Liver (tissue), 9 donors: ENCODE results near the gene NEIL3. TPM values are rescaled to one million over a fixed set of nuclear protein-coding genes. Genes with fewer than 3 reads are reported as not detected.

Experiments
- DNase-seq: peaks from one replicate; pipeline ENCODE4 v3.0.0-alpha.2; 2017; ENCODE audit warnings: low spot score
- H3K27ac ChIP-seq, 2 donors: one replicate each; pipeline ENCODE4 v1.7.0; 2013; ENCODE audit warnings: inconsistent platforms in 2 of 2, low read length in 2 of 2, control low read depth in 1 of 2, low read depth in 1 of 2, mild to moderate bottlenecking in 1 of 2
- H3K27me3 ChIP-seq, 4 donors: one replicate each; pipeline versions ENCODE4 v1.6.1 to v1.7.0; 2013; ENCODE audit warnings: low read length in 3 of 4, inconsistent platforms in 1 of 4, mild to moderate bottlenecking in 1 of 4, moderate library complexity in 1 of 4; ENCODE audit not compliant: control insufficient read depth in 4 of 4, insufficient read depth in 4 of 4
- H3K36me3 ChIP-seq, 4 donors: one replicate each; pipeline versions ENCODE4 v1.6.1 to v1.7.0; 2013; ENCODE audit warnings: low read length in 3 of 4, mild to moderate bottlenecking in 3 of 4, low read depth in 1 of 4, moderate library complexity in 1 of 4; ENCODE audit not compliant: control insufficient read depth in 4 of 4, insufficient read depth in 3 of 4
- H3K4me1 ChIP-seq, 4 donors: one replicate each; pipeline versions ENCODE4 v1.6.1 to v1.7.0; 2013; ENCODE audit warnings: low read length in 3 of 4, mild to moderate bottlenecking in 3 of 4, moderate library complexity in 1 of 4; ENCODE audit not compliant: control insufficient read depth in 4 of 4, insufficient read depth in 4 of 4
- H3K4me3 ChIP-seq, 3 donors: one replicate each; pipeline versions ENCODE4 v1.6.1 to v1.7.0; 2013; ENCODE audit warnings: low read length in 3 of 3, control low read depth in 1 of 3, low read depth in 1 of 3, mild to moderate bottlenecking in 1 of 3
- H3K9ac ChIP-seq, 2 donors: one replicate each; pipeline ENCODE4 v1.7.0; 2013; ENCODE audit warnings: low read length in 2 of 2, mild to moderate bottlenecking in 2 of 2, moderate library complexity in 2 of 2, control low read depth in 1 of 2, low read depth in 1 of 2
- H3K9me3 ChIP-seq, 4 donors: one replicate each; pipeline versions ENCODE4 v1.6.1 to v1.7.0; 2013; ENCODE audit warnings: low read length in 3 of 4; ENCODE audit not compliant: control insufficient read depth in 4 of 4
- FOXA2 ChIP-seq: IDR thresholded peaks from 2 replicates; pipeline ENCODE4 v1.6.1; 2016; ENCODE audit warnings: antibody characterized with exemption
- GABPA ChIP-seq, 2 donors: IDR thresholded peaks in 1 of 2; conservative IDR thresholded peaks in 1 of 2; 2 replicates each; pipeline ENCODE4 v1.6.1; 2016; ENCODE audit warnings: antibody characterized with exemption in 2 of 2, mild to moderate bottlenecking in 1 of 2, moderate library complexity in 1 of 2
- HNF4A ChIP-seq, 2 donors: conservative IDR thresholded peaks; 2 replicates each; pipeline ENCODE4 v1.6.1; 2016; ENCODE audit warnings: antibody characterized with exemption in 2 of 2, mild to moderate bottlenecking in 2 of 2
- HNF4G ChIP-seq: IDR thresholded peaks from 2 replicates; pipeline ENCODE4 v1.6.1; 2016; ENCODE audit warnings: antibody characterized with exemption
- JUND ChIP-seq, 2 donors: IDR thresholded peaks; 2 replicates each; pipeline ENCODE4 v1.6.1; 2016; ENCODE audit warnings: antibody characterized with exemption in 2 of 2
- NR2F2 ChIP-seq: IDR thresholded peaks from 2 replicates; pipeline ENCODE4 v1.6.1; 2016; ENCODE audit warnings: antibody characterized with exemption
- RXRA ChIP-seq, 2 donors: IDR thresholded peaks; 2 replicates each; pipeline ENCODE4 v1.6.1; 2017 to 2018; ENCODE audit warnings: antibody characterized with exemption in 2 of 2, mild to moderate bottlenecking in 1 of 2
- SP1 ChIP-seq: IDR thresholded peaks from 2 replicates; pipeline ENCODE4 v1.6.1; 2018; ENCODE audit warnings: antibody characterized with exemption, mild to moderate bottlenecking
- YY1 ChIP-seq: IDR thresholded peaks from 2 replicates; pipeline ENCODE4 v1.6.1; 2016; ENCODE audit warnings: antibody characterized with exemption, mild to moderate bottlenecking
- WGBS: extraction: QIAGEN DNeasy Blood & Tissue Kit; methylation state at CpG from one replicate; pipeline ENCODE4 v1.1.7; 2013; 5-methylcytosine and 5-hydroxymethylcytosine counted together
- polyA plus RNA-seq, 2 donors: library from polyadenylated mRNA; stranded (reverse) in 1 of 2; unstranded in 1 of 2; fragments of 200-250 nt in 1 of 2; fragments of >200 nt in 1 of 2; fragmentation: Nextera tagmentation in 1 of 2; extraction: Ambion mirVana in 1 of 2; gene quantifications; one replicate each; pipeline versions ENCODE4 v1.2.1 to v1.2.3, GENCODE V29; 2013 to 2015
- total RNA-seq, 2 donors: library from RNA; depleted of rRNA; stranded (reverse); fragments of >200 nt; gene quantifications; one replicate each; pipeline ENCODE4 v1.2.3, GENCODE V29; 2014
- TF ChIP-seq, protein P1 (sequence below): IDR thresholded peaks from 2 replicates; pipeline ENCODE4 v1.6.1; 2016; ENCODE audit warnings: antibody characterized with exemption
- TF ChIP-seq, protein P2 (sequence below): IDR thresholded peaks from 2 replicates; pipeline ENCODE4 v1.6.1; 2016; ENCODE audit warnings: antibody characterized with exemption
- TF ChIP-seq, protein P3 (sequence below): IDR thresholded peaks from 2 replicates; pipeline ENCODE4 v1.6.1; 2016; ENCODE audit warnings: antibody characterized with exemption
- TF ChIP-seq, protein P4 (sequence below): IDR thresholded peaks from 2 replicates; pipeline ENCODE4 v1.6.1; 2016; ENCODE audit warnings: antibody characterized with exemption, mild to moderate bottlenecking
- donor health status: healthy.
- donor health status: healthy.
- donor health status: healthy.
- donor health status: healthy.
- donor health status: healthy.

NEIL3 gene, protein sequence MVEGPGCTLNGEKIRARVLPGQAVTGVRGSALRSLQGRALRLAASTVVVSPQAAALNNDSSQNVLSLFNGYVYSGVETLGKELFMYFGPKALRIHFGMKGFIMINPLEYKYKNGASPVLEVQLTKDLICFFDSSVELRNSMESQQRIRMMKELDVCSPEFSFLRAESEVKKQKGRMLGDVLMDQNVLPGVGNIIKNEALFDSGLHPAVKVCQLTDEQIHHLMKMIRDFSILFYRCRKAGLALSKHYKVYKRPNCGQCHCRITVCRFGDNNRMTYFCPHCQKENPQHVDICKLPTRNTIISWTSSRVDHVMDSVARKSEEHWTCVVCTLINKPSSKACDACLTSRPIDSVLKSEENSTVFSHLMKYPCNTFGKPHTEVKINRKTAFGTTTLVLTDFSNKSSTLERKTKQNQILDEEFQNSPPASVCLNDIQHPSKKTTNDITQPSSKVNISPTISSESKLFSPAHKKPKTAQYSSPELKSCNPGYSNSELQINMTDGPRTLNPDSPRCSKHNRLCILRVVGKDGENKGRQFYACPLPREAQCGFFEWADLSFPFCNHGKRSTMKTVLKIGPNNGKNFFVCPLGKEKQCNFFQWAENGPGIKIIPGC
- total RNA-seq (10 to 100 TPM in 1 of 2 donors, under 1 TPM in 1; 0.08 to 11.0 TPM), polyA plus RNA-seq (under 1 TPM; 0.07 to 0.29 TPM)

DNA sequence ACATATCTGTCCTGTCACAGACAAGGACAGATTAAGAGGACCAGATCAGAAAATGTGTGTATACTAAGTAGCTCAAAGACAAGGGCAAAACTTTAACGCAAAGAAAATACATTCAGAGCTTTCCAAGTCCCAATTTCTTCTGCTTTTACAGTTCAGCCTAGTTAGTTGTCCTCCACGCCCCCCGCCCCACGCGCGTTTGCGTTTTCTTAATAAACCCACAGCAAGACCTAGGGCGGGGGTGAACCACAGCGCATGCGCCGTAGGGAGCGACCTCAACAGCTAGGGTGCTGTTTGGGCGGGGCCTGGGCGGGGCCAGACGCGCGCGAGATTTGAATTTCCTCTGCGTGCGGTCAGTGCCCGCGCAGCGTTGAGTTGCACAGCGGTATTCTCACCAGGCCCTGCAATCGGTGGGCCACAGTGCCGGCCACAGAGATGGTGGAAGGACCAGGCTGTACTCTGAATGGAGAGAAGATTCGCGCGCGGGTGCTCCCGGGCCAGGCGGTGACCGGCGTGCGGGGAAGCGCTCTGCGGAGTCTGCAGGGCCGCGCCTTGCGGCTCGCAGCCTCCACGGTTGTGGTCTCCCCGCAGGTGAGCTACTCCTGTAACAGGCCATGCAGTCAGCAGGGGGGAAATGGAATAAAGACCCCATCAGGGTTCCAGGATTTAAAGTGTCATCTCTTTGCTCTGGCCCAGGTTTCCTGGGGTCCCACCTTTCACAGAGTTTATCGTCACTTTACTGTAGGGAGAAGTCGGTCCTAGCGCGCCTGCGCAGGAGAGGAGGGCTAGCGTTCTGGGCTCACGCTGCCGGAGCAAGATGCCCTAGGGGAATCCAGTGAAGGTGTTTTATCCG, at the start of gene NEIL3:
TSS of gene NEIL3 (plus strand) at position 353 of the 850 bp plus-strand sequence. CDS start at position 433, 80 bp downstream.
- peak within 1 kb of the TSS; percentile 58 to 70 (median 64) for H3K4me3 ChIP-seq
- H3K9ac ChIP-seq: no peak within 1 kb of the TSS
- no peaks in the 10 kb centered on the region for H3K27me3 ChIP-seq
- H3K9me3 ChIP-seq: no peaks in the 10 kb centered on the region
- peak; percentile 99 for DNase-seq
- 2% methylated on average over 52 of the region's 52 CpGs for WGBS
- TF ChIP-seq SP1 (no peak), FOXA2 (no peak), JUND (IDR thresholded peaks at IDR 0.05) (no peak), RXRA (IDR thresholded peaks at IDR 0.05) (no peak), GABPA (IDR thresholded peaks at IDR 0.05 in 1 of 2, conservative IDR thresholded peaks at IDR 0.05 in 1 of 2) (no peak), HNF4G (no peak), YY1 (no peak)
- TF ChIP-seq, protein P1, sequence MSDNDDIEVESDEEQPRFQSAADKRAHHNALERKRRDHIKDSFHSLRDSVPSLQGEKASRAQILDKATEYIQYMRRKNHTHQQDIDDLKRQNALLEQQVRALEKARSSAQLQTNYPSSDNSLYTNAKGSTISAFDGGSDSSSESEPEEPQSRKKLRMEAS: no peak
- H3K36me3 ChIP-seq: no peaks in the 10 kb centered on the region
- H3K27ac ChIP-seq: no peak within 1 kb of the TSS
- peaks cover 0 to 6% (median 6%) of the 10 kb centered on the region in 4 donors for H3K4me1 ChIP-seq

DNA sequence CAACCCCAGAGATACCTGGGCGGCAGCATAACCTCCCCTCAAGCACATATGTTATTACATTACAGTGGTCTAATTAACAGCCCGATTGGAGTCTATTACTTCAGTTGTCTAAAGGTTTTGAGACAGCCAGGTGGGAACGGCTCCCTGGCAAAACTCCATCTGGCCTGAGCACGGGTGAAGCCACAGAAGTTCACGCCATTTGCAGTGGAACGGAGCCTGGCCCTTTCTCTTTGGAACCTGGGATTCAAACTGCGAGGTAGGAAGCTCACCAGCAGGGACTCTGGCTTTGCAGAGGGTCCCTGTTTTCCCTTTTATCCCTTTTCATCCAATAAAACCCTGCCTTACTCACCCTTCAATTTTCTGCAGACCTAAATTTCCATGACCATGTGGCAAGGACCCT, 45.9 kb upstream of the NEIL3 start:
- TF ChIP-seq, protein P2, sequence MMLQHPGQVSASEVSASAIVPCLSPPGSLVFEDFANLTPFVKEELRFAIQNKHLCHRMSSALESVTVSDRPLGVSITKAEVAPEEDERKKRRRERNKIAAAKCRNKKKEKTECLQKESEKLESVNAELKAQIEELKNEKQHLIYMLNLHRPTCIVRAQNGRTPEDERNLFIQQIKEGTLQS: no peak
- TF ChIP-seq, protein P1: no peak
- TF ChIP-seq, protein P3, sequence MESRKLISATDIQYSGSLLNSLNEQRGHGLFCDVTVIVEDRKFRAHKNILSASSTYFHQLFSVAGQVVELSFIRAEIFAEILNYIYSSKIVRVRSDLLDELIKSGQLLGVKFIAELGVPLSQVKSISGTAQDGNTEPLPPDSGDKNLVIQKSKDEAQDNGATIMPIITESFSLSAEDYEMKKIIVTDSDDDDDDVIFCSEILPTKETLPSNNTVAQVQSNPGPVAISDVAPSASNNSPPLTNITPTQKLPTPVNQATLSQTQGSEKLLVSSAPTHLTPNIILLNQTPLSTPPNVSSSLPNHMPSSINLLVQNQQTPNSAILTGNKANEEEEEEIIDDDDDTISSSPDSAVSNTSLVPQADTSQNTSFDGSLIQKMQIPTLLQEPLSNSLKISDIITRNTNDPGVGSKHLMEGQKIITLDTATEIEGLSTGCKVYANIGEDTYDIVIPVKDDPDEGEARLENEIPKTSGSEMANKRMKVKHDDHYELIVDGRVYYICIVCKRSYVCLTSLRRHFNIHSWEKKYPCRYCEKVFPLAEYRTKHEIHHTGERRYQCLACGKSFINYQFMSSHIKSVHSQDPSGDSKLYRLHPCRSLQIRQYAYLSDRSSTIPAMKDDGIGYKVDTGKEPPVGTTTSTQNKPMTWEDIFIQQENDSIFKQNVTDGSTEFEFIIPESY: no peak
- TF ChIP-seq YY1 (no peak), HNF4G (no peak), FOXA2 (no peak), JUND (IDR thresholded peaks at IDR 0.05) (no peak), HNF4A (conservative IDR thresholded peaks at IDR 0.05) (no peak), NR2F2 (no peak)
- TF ChIP-seq, protein P4, sequence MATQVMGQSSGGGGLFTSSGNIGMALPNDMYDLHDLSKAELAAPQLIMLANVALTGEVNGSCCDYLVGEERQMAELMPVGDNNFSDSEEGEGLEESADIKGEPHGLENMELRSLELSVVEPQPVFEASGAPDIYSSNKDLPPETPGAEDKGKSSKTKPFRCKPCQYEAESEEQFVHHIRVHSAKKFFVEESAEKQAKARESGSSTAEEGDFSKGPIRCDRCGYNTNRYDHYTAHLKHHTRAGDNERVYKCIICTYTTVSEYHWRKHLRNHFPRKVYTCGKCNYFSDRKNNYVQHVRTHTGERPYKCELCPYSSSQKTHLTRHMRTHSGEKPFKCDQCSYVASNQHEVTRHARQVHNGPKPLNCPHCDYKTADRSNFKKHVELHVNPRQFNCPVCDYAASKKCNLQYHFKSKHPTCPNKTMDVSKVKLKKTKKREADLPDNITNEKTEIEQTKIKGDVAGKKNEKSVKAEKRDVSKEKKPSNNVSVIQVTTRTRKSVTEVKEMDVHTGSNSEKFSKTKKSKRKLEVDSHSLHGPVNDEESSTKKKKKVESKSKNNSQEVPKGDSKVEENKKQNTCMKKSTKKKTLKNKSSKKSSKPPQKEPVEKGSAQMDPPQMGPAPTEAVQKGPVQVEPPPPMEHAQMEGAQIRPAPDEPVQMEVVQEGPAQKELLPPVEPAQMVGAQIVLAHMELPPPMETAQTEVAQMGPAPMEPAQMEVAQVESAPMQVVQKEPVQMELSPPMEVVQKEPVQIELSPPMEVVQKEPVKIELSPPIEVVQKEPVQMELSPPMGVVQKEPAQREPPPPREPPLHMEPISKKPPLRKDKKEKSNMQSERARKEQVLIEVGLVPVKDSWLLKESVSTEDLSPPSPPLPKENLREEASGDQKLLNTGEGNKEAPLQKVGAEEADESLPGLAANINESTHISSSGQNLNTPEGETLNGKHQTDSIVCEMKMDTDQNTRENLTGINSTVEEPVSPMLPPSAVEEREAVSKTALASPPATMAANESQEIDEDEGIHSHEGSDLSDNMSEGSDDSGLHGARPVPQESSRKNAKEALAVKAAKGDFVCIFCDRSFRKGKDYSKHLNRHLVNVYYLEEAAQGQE: no peak
- Histone ChIP-seq H3K36me3 (no peaks in the 10 kb centered on the region), H3K4me1 (no peaks in the 10 kb centered on the region), H3K4me3 (no peak overlapping the region), H3K9ac (no peak overlapping the region), H3K27ac (no peak overlapping the region), H3K27me3 (no peaks in the 10 kb centered on the region), H3K9me3 (no peaks in the 10 kb centered on the region)
- 93% methylated on average over 7 of the region's 7 CpGs for WGBS
- DNase-seq: no peak
